ENCODE results near the gene KRTAP9-6.
"Not testable (repeated sequence)": the region's sequence is repeated elsewhere in the genome, so short reads cannot be mapped to it uniquely, and the experiment has no call there.

KRTAP9-6 gene

DNA sequence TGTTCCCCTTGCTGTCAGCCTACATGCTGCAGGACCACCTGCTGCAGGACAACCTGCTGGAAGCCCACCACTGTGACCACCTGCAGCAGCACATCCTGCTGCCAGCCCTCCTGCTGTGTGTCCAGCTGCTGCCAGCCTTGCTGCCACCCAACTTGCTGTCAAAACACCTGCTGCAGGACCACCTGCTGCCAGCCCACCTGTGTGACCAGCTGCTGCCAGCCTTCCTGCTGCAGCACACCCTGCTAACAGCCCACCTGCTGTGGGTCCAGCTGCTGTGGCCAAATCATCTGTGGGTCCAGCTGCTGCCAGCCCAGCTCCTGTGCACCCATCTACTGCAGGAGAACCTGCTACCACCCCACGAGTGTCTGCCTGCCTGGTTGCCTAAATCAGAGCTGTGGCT lies 6.1 kb downstream of the KRTAP9-6 start:
- not testable (repeated sequence) for DNase-seq (ENCODE audit: low read depth, low spot score)

DNA sequence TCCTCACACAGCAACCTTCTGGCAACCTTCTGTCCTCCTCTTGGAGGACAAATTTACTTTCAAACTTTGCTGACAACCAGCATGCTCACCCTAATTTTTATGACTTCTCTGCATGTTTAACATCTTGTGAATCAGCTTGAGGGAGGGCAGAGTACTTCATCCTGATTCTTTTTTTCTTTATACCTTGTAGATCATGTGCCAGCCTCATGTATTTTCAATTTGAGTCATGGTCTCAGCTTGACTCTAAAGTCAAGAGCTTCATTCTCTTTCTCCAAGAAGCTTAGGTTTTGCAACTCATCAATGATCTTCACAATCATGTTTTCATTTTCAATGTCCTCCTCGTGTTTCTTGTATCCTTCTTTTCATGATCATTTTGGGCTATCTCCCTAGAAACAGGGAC lies 6.7 kb downstream of the KRTAP9-6 start:
- DNase-seq (ENCODE audit: low read depth, low spot score) = no peak

GRCh38 chr17:41275648-41276190 lies 10.5 kb downstream of the KRTAP9-6 start, which contains the start of gene KRTAP9-7:
Gene KRTAP9-7 (plus strand): TSS chr17:41275698. CDS start chr17:41275698, 0 bp downstream.
- DNase-seq (ENCODE audit: low read depth, low spot score) = not testable (repeated sequence)

DNA sequence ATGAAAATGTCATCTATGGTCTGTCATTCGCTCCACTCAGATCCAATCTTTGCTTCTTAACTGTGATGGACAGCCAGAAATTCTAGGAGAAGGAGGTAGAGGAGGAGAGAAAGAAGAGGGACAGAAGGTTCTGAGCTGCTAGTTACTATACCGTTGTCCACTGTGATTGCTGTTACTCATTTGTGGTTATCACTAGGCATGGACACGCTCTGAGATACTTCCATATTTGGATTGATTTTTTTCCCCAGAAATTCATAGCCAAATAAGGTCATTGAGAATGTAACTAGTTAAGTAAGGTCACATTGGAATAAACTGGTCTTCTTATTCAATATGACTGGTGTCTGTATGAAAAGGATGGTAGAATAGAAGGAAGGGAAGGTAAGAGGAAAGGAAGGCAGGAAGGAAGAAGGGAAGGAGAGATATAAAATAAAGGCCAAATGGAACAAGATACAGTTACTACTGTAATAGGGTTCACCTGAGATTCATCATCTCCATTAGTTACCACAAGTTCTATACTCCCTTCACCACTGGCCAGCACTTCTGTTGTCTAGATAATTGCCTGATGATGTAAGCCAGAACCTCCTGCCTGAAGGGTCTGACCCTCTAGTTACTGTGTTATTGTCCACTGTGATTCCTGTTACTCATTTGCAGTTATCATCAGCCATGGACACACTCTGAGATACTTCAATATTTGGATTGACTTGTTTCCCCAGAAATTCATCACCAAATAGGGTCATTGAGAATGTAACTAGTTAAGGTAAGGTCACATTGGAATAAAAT lies 13.2 kb downstream of the KRTAP9-6 start:
- DNase-seq (ENCODE audit: low read depth, low spot score) = no peak

GRCh38 chr17:41284043-41284442 lies 18.9 kb downstream of the KRTAP9-6 start:
- no peak for DNase-seq (ENCODE audit: low read depth, low spot score)

DNA sequence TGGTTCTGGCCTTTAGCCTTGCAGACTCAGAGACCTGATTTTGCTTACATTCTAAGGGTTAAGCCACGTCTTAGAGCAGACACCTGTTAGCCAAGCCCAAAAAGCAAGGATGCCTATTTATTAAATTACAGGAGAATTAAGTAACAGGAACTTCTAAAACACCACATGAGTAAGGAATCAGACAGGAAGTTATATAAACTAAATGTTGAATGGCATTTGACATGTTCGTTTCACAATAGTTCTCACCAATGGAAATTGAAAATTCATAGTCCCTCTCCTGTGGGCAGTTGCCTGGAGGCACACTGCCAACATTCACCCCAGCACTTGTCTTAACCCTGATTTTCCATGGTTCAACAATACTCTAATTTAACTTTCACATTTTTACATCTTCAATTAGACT lies 19.4 kb downstream of the KRTAP9-6 start:
- no peak for DNase-seq (ENCODE audit: low read depth, low spot score)

DNA sequence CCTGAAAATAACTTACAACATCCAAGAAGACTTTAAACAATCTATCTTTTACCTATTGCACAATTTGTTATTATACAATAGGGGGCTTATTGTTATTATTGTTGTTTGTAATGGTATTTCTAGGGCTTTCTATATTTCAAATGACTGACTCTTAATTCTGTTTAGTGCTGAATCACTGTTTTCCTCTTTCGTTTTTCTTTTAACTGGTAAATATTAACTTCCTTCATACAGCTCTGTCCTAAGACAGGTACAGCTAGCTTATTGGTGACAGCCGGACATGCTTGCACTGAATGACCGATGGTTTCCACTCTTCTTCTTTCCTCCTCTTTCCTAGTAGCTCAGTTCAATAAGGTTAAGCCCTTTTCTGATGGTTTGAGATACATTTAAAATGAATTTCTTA lies 21.9 kb downstream of the KRTAP9-6 start:
- no peak for DNase-seq (ENCODE audit: low read depth, low spot score)

GRCh38 chr17:41294016-41294415 lies 28.8 kb downstream of the KRTAP9-6 start:
- no peak for DNase-seq (ENCODE audit: low read depth, low spot score)

DNA sequence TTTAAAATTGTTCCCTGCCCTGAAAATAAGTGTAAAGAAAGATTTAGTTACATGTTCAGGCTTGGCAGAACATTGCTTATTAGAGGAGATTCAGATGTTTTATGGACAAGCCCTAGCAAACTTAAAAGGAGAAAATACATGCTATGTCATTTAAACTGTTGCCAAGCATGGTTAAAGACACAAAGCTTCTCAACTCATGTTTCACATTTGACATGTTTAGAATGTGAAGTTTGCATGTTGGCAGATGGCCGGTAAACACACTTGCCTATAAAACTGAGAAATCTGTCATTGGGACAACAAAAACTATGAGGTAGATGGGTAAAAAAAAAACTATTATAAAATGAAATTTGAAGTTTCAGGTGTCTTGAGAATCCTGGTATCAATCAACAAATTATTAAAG lies 31.7 kb downstream of the KRTAP9-6 start:
- DNase-seq (ENCODE audit: low read depth, low spot score) = no peak

DNA sequence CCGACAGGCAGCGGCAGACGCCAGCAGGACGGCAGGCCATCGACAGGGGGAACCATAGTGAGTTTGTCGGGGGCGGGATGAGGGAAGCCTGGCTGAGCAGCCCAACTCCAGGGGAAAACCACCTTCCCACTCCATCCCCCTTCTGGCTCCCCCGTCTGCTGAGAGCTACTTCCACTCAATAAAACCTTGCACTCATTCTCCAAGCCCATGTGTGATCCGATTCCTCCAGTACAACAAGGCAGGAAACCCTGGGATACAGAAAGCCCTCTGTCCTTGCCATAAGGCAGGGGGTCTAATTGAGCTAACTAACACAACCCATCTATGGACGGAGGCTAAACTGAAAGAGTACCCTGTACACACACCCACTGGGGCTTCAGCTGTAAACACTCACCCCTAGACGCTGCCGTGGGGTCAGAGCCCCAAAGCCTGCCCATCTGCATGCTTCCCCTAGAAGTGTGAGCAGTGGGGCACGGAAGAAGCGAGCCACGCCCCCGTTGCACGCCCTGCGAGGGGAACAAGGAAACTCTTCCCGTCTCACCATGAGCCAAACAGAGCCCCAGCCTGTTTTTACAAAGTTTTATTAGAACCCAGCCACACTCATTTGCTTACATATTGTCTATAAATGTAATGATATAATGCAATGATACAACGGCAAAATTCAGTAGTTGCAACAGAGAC lies 33.4 kb downstream of the KRTAP9-6 start:
- DNase-seq (ENCODE audit: low read depth, low spot score) = no peak

GRCh38 chr17:41301204-41301790 lies 36.1 kb downstream of the KRTAP9-6 start:
- DNase-seq (ENCODE audit: low read depth, low spot score) = no peak

DNA sequence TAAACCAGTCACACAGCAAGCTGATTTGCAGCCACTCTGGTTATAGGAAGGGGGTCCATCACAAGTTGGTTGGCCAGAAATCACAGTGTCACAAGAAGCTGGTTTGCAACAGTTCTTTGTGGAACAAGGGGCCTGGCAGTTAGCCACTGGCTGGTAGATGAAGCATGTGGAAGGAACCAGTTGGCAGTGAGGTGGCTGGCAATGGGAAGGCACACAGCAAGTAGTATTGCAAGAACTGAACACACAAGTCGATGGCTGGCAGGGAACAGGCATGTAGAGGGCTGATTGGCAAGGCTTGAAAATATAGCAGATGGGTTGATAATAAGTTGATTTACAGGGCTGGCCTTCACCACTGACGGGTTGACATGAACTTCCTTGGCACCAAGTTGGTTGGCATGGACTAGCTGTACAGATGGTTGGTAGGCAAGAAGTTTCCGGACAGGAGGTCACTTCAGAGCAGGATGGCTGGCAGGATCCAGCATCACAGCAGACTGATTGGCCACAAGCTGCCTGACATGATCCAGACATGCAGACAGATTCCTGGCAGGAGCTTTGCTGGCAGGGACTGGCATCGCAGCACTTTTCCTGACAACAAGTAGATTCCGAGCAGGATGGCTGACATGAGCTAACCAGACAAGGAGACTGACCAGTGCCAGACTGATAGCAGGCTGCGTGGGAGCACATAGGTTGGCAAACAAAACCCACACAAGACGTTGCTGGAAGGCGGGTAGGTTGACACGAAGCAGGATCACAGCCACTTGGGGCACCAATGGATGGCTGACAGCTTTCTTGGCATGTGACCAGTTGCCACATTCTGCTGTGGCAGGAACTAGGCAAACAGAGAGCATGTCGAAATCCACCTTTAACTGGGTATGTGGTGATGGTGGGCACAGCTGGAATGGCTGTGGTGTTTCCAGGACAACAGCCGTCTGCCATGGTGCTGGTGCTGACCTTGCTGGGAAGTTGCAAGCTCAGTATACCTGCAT lies 37.0 kb downstream of the KRTAP9-6 start, which contains the start of gene KRTAP29-1:
KRTAP29-1 (minus strand) TSS at position 936 of the 986 bp plus-strand sequence; CDS start at position 936, 0 bp downstream.
- no peak for DNase-seq (ENCODE audit: low read depth, low spot score)

GRCh38 chr17:41302981-41303380 lies 37.8 kb downstream of the KRTAP9-6 start:
- DNase-seq (ENCODE audit: low read depth, low spot score) = no peak

- DNase-seq (ENCODE audit: low read depth, low spot score) = no peak
Measured at GRCh38 chr17:41304091-41304490, 38.9 kb downstream of the KRTAP9-6 start.

GRCh38 chr17:41307647-41308046 lies 42.5 kb downstream of the KRTAP9-6 start:
- no peak for DNase-seq (ENCODE audit: low read depth, low spot score)

GRCh38 chr17:41308251-41308917 lies 43.2 kb downstream of the KRTAP9-6 start:
- no peak for DNase-seq (ENCODE audit: low read depth, low spot score)

GRCh38 chr17:41308918-41309359 lies 43.8 kb downstream of the KRTAP9-6 start, which contains the start of gene KRTAP16-1:
Gene KRTAP16-1 (minus strand): TSS chr17:41309309. CDS start chr17:41309253, 56 bp downstream.
- no peak for DNase-seq (ENCODE audit: low read depth, low spot score)

- no peak for DNase-seq (ENCODE audit: low read depth, low spot score)
Measured at GRCh38 chr17:41311111-41311510, 45.9 kb downstream of the KRTAP9-6 start.

GRCh38 chr17:41315204-41315794 lies 50.1 kb downstream of the KRTAP9-6 start, which contains the start of gene KRTAP17-1:
Gene KRTAP17-1 (minus strand): TSS chr17:41315710. CDS start chr17:41315650, 60 bp downstream.
- DNase-seq (ENCODE audit: low read depth, low spot score) = no peak
